NOMO-1 (cell line): ENCODE measurements around the gene ACAN.

Experiments used
- DNase-seq, 2 experiments: peaks; one replicate each; lab custom pipeline; 2025; ENCODE audit not compliant: unreplicated experiment in 2 of 2; lab: John Stamatoyannopoulos, UW

ACAN gene

DNA sequence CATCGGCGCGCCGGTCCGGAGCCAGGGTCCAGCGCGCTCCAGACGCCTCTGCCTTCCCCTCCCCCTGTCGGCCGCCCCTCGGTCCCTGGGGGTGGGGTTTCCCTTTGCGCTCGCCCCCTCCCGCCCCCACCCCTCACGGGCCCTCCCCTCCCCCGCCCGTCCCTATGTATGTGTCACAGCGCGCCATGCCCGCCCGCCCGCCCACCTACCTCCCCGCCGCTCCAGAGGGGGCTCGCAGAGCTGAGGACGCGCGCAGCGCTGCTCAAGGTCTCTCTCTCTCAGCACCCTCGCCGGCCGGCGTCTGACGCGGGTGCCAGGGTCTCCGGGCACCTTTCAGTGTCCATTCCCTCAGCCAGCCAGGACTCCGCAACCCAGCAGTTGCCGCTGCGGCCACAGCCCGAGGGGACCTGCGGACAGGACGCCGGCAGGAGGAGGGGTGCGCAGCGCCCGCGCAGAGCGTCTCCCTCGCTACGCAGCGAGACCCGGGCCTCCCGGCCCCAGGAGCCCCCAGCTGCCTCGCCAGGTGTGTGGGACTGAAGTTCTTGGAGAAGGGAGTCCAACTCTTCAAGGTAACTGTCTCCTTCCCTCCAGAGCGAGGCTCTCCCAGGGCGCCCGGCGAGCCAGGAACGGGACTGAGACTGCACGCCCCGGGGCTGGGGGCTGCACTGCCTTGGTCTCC lies at the start of gene ACAN:
Gene ACAN, plus strand, starts transcription at position 196 of the 679 bp plus-strand sequence. CDS start 32,771 bp downstream, outside the sequence.
- no peak for DNase-seq

DNA sequence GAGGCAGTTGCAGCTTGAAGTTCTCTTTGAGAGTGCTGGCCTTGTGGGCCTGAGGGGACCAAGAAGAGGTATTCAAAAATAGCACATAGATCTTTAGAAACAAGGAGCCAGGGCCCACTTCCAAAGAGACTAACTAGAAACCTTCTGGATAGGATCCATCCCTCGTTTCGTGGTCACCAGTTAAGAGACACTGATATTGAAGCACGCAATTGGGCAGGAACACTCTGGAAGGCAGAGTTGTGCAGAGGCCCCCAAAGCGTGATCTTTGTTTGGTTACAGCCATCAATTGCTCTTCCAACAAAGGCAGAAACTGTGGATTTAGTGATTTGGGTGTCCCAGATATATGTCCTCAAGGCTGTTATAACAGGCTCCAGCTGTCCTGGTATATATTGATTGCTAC lies 46.7 kb upstream of the ACAN start:
- no peak for DNase-seq

DNA sequence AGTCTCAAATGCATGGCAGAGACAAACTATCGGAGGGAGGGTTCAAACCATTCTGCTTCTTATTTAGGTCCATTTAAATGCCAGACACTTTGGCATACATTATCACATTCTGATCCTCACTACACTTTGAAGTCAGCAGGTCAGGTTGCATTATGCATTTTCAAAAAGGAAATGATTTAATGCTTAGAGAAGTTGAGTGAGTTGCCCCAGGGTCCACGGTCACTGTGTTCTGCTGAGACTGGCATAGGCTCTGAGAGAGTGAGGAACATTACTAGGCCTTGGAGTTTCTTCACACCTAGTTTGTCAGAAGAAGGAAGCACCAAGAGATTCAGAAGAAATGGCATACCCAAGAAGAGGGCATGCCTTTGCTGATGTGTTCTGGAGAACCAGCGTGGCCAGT lies 46.3 kb upstream of the ACAN start:
- no peak for DNase-seq

DNA sequence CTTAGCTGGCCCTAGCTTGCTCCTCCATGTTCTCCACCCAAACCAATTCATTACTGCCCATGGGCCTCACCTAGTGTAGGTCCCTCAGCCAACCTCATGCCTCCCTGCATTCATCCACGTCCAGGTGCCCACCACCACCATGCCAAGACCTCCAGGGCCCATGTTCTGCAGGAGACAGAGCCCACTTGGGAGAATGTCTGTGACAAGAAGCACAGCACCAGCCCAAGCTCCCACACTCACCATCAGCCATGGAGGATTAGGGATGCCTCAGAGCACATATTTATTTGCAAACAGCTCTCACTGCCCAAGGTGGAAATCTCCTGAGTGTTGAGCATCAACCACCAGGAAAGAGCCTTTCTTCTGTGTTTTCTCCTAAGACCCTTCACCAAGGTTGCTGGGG lies 43.4 kb upstream of the ACAN start:
- DNase-seq, result no peak

DNA sequence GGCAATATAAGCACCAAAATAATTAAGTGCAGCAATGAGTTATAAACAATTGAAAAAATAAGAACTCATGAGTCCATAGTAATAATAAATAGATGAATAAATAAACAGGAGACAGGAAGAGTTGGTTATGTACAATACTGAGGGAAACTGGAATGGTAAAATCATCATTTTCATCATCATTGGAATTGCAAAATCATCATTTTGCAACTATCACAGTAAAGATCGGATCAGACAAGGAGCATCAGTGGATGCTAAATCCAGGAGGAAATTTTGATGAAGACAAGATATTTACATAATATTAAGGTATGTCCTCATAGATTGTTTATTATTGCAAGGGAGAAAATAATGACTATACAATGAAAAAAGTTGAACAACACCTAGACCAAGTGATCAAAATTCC lies 38.8 kb upstream of the ACAN start:
- DNase-seq, result no peak

DNA sequence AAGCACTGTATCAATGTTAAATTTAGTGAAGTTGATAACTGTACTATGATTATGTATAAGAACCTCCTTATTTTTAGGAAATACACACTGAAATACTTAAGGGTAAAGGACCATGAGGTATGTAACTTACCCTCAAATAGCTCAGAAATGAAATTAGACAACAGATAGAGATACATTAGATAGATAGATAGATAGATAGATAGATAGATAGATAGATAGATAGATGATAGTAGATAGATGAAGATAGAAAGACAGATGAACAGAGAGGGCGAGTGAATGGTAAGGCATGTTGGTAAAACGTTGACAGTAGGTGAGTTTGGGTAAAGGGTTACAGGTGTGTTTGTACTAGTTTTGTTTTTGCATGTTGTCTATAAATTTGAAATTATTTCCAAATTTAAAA lies 38.0 kb upstream of the ACAN start:
- no peak for DNase-seq

DNA sequence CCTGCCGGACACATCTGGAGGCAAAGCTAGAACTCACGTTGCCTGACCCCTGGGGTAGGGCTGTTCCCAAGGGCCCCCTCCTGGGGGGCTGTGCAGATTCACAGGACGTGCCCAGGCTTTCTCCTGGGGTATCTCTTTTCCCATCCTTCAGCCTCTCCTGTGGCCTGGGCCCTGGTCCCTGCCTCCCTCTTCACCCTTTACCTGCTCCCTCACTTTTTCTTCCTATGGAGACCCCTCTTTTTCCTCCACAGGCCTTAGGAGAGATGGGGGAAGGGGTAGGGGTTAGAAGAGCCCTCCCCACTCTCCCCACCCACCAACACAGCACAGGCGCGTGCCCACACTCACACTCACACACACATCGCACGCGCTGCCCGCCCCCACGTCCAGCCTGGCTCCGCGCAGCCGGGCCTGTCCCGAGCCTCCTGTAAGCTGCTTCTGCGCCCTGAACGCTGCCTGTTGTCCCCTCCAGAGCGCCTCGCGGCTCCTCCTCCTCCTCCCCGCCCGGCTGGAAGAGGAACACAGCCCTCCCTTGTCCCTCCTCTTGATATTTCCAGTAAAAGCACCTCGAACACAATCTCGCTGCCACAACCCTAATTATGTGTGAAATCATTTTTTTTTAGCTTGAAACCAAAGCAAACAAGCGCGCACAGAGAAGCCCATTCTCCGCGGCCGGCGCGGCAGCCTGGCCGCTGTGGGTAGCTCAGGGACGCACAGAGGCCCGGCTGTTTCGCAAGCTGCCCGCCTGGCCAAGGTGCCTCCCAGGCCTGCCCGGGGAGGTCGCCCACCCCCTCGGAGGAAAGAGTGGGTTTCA lies 33.9 kb upstream of the ACAN start:
- peak in 1 of 2 experiments; percentile 34 for DNase-seq

DNA sequence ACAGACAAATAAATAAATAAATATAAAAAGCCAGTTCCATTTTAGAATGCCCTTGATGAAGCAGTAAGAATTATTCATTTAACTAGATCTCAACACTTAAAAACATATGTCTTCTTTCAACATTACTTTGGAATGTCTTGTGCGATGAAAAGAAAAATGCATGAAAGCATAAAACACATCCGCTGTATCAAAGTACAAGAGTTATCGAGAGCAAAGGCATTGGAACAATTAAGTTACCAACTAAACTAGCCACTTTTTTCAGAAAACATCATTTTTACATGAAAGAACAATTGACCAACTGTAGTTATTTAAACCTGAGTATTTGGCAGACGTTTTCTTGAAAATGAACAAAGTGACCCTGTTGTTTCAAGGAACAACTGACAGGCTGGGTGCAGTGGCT lies 27.5 kb upstream of the ACAN start:
- no peak for DNase-seq

DNA sequence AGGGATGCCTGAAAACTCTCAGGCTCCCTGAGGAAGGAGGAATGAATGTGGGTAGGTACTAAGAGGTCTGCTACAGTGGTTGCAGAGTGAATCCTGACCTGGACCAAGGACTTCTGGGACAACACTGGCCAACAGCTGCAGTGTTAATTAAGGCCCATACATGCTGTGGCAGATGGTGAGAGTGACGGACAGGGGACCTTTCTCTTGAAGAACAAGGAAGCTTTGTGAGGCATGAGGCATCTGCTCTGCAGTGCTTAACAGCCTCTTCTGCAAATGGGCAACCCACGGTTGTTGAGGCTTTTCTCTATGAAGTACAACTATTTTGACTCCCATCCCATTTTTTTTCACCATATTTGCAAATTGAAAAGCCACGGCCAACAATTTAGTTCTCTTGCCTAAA lies 26.6 kb upstream of the ACAN start:
- DNase-seq, result no peak

DNA sequence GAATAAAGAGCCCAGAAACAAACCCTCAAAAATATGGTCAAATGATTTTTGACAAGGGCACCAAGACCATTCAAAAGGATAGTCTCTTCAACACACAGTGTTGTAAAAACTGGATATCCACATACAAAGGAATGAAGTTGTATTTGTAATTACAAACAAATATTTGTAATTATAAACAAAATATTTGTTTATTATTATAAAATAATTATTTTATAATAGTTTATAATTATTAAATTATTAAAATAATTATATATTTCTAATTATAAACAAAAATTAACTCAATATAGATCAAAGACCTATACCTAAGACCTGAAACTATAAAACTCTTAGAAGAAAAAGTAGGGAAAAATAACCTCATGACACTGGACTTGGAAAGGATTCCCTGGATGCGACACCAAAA lies 23.3 kb upstream of the ACAN start:
- DNase-seq, result no peak

DNA sequence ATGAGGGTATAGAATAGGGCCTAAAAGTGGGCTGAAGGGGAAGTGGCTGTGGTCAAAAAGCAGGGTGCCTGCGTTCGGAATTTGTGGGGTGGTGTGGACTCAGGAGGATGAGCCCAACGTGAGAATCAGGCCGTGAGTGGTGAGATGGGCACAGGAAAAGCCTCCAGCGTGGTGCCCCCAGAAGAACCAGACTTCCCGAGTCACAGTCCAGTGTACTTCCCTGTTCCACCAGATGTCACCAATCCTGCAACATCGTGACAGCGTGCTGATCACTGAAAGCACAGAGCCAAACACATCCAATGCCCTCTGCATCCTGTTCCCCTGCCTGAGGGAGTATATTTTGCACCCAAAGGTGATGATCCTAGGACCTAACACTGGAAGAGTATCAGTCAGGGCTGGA lies 20.8 kb upstream of the ACAN start:
- no peak for DNase-seq

DNA sequence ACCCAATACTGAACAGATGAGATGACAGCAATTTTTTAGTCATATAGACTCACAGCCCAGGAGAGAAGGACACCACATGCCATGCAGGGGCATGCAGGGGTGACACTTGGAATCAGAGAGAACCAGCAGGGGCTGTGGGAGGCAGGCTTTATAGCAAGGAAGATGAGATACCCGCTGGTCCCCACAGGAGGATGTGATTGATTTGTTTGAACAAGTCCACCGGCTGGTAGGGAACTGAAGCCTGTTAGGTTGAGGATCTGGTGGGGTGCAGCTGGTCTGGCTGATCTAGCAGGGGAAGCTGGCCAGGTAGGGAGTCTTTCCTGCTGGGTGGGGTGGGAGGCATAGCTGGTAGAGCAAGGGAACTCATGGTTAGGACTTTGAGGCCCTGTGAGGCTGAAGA lies 18.0 kb upstream of the ACAN start:
- DNase-seq, result no peak

DNA sequence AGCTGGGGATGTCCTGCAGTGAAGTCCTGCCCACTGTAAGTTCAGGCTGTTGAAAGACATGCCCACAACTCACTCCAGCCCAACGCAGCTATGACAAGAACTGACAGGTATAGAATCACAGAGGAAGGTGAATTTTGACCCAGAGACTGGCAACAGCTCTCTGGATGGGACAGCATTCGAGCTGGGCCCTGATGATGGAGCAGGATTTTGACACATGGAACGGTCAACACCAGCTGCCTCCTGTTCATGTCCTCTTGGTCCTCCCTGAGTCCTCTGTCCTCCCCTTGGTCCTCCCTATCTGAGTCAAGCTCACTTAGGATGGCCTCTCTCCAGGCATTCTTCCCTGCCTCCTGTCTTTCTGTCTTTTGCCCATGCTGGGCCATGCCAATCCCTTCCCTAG lies 15.2 kb upstream of the ACAN start:
- no peak for DNase-seq

DNA sequence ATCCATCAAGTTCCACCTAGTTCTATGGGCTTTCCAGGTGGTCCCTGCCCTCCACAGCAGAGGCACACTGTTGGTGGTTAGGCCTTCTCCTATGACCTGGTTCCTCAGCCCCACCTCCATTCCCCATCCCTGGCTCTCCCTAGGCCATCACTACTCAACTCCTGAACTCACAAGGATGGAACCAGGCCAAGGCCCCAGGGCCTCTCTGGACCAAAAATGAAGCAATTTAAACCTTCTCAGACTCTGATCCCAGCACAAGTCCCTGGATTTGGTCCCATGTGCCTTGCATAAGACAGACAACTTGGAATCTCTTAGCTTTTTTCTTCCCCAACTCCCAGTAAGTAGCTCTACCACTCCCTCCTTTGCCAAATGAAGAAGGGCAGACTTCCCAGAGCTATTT lies 14.4 kb upstream of the ACAN start:
- no peak for DNase-seq

DNA sequence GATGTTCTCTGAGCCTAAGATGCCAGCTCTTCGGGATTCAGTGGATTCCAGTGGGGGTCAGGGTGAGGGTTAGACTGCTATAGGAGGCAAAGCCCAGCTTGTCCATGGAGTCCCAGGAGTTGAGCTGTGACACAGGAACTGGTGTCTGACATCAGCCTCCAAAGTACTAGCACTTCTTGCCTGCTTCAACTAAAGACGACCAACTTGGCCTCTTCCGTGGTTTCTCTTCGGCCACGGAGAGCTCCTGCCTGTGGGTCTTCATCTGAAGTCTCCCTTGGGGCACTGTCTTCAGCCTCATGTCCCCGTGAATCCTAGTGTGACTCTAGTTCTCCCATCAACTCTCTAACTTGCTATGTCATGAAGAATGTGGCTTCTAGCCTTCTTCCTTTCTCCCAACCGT lies 12.8 kb upstream of the ACAN start:
- DNase-seq, result no peak

DNA sequence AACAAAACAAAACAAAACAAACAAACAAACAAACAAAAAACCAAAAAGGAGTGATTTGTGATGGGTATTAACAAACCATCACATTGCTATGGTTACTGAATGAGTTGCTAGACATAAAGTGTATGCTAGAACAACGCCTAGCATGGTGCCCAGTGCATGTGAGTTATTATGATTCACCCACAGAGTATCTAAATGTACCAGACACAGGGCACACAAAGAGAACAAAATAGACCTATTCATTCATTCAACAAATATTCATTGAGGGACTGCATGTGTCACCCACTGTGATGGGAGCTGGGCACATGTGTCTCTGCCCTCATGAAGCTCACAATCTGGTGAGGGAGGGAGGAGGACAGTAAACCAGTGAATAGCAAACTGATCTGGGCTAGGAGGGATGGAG lies 11.6 kb upstream of the ACAN start:
- no peak for DNase-seq

DNA sequence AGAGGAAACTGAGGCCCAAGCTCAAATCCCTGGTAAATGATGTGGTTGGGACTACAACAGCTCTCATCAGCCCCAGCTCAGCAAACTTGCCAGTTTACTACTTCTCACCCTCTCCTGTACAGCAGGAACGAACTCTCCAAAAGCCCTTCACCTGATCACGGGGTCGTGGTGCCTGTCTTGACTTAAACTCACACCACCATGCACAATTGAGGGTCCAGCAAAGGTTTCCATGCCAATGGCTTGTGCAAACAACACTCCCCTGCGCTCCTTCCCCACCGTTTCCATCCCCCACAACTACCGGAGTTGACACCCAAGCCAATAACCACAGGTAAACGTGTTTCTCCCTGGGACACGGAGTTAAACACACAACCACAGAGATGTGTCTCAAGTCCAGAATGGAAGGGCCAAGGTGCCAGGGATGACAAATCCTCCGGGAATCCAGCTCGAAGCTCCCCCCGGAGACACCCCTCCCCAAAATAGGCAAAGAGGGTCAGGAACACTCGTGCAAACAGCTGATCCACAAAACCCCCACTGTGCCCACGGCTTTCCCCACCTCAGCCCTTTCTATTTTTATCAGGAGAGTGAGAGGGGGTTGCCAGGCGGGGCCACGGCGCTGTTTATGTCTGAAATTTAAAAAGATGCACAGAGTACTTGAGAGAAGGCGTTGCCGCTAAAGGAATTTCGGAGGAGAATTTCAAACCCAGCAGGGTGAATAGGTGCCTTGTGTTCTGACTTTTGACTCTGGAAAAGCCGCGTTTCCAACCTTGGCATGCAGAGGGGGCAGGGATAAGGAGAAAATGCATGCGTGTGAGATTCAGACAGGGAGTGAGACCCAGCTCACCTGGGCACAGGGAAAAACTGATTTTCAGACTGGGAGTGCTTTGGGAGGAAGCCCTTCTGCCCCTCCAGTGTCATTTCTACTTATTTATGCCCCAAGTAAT lies 10.6 kb upstream of the ACAN start:
- no peak for DNase-seq

DNA sequence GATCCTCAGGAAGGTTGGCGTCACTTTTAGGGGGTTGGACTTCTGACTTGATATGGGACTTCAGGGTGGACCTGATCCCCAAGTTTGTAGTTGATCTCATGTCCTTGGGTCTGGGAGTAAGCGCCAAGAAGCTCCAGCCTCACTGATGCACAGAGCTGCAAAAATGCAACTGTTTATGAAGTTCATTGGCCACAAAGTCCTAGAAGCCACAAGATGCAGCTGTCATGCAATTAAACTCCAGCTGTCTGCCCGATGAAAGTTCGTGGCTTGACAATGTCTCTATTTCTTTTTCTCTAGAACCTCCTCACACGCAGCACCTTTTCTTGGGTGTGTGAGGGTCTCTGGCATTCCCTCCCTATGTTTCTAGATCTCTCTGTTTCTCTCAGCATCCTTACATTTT lies 9.2 kb upstream of the ACAN start:
- DNase-seq, result no peak

DNA sequence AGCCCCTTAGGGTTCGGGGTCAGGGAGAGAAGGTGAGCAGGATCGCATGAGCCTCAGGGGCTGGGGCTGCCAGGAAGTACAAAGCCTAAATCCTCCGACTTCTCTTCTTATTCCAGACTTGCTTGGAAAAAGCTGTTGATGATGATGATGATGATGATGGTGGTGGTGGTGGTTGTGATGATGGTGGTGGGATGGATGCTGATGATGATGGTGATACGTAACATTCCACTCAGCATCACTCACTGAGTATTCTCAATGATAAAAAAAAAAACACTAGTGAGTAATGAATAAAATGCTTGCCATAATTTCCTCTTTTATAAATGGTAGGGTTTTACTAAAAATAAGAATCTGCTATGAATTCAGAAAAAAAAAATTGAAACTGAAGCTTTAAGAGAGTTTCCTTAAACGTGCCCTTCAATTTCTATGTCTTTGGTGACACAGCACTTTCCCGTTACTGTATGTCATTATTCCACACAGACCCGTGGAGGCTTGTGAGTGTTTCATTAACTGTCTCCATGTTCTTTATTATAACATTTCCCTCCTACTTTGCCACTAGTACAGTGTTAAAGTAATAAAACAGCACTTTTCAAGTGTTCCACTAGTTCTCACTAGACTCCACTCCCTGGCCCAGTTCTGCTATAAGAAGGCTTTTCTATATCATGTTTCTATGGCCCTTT lies 5.4 kb upstream of the ACAN start:
- no peak for DNase-seq

DNA sequence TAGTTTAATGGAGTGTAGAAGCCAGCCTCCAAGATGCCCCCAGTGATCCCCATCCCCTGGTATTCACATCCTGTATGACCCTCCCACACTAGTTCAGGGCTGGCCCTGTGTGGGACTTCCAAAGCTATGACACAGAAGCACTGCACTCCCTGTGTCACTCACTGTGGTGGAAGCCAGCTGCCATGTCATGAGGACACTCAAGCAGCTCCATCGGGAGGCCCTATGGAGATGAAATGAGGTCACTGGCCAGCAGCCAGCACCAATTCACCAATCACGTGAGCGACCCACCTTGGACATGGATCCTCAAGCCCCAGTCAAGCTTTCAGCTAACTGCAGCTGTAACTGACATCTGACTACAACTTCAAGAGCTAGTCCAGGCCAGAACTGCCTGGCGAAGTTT lies 3.9 kb upstream of the ACAN start:
- DNase-seq, result no peak

DNA sequence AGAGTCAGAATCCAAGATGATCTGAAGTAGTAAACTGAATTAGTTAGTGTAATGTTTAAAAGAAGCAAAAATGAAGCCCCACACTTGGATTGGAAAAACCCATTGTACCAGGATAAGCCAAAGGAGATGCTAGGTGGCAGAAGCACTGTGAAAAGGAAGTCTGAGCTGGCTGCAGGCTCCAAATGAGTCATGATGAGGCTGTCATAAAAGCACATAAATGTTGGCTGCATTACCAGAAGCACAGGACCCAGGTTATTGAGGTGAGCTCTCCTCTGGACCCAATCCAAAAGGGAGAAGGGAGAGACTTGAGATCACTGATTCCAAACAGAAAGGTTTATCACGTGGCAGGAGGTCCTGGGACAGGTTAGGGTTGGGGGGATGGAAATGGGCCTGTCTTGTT lies 3.2 kb upstream of the ACAN start:
- no peak for DNase-seq
